Thyroid gland (tissue), 4 donors: ENCODE results near the gene GSTT4.
"Not testable (repeated sequence)": the region's sequence is repeated elsewhere in the genome, so short reads cannot be mapped to it uniquely, and the experiment has no call there.

ENCODE experiments used
- POLR2A ChIP-seq, 2 donors: fragments of 450-650 bp; IDR thresholded peaks; one replicate each; pipeline ENCODE4 v1.6.1; 2017; ENCODE audit warnings: antibody characterized with exemption in 2 of 2, mild to moderate bottlenecking in 2 of 2, moderate library complexity in 1 of 2
- TF ChIP-seq, protein P1 (sequence below), 6 experiments: fragments of 200-600 bp in 3 of 6; fragments of 450-650 bp in 3 of 6; sonication (generic) in 3 of 6; IDR thresholded peaks; one replicate each; pipeline ENCODE4 v1.5.1; 2016 to 2019; ENCODE audit warnings: antibody characterized with exemption in 6 of 6, mild to moderate bottlenecking in 2 of 6, inconsistent platforms in 1 of 6, moderate library complexity in 1 of 6

DNA sequence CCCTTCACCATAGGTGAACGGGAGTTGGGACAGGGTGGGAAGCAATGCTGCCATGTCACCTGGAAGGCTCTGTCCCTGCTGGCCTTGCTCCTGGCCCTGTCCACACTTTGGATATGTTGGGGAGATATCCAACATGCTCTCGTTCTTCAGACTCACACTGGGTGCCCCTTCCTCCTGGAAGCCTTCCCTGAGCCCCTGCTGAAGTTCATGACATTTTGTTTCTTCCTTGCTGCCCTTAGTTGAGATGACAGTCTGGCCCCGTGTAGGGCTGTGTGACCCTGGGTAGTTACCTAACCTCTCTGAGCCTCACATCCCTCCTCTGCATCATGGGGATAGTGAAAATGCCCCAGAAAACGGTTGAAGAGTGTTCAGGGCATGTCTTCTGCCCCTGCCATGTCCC lies 51.8 kb downstream of the GSTT4 start:
- TF ChIP-seq, protein P1, sequence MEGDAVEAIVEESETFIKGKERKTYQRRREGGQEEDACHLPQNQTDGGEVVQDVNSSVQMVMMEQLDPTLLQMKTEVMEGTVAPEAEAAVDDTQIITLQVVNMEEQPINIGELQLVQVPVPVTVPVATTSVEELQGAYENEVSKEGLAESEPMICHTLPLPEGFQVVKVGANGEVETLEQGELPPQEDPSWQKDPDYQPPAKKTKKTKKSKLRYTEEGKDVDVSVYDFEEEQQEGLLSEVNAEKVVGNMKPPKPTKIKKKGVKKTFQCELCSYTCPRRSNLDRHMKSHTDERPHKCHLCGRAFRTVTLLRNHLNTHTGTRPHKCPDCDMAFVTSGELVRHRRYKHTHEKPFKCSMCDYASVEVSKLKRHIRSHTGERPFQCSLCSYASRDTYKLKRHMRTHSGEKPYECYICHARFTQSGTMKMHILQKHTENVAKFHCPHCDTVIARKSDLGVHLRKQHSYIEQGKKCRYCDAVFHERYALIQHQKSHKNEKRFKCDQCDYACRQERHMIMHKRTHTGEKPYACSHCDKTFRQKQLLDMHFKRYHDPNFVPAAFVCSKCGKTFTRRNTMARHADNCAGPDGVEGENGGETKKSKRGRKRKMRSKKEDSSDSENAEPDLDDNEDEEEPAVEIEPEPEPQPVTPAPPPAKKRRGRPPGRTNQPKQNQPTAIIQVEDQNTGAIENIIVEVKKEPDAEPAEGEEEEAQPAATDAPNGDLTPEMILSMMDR (IDR thresholded peaks at IDR 0.05) = not testable (repeated sequence)
- not testable (repeated sequence) for TF ChIP-seq POLR2A (IDR thresholded peaks at IDR 0.05)
